Measurements from ENCODE around the gene VSIG10.

VSIG10 gene

DNA sequence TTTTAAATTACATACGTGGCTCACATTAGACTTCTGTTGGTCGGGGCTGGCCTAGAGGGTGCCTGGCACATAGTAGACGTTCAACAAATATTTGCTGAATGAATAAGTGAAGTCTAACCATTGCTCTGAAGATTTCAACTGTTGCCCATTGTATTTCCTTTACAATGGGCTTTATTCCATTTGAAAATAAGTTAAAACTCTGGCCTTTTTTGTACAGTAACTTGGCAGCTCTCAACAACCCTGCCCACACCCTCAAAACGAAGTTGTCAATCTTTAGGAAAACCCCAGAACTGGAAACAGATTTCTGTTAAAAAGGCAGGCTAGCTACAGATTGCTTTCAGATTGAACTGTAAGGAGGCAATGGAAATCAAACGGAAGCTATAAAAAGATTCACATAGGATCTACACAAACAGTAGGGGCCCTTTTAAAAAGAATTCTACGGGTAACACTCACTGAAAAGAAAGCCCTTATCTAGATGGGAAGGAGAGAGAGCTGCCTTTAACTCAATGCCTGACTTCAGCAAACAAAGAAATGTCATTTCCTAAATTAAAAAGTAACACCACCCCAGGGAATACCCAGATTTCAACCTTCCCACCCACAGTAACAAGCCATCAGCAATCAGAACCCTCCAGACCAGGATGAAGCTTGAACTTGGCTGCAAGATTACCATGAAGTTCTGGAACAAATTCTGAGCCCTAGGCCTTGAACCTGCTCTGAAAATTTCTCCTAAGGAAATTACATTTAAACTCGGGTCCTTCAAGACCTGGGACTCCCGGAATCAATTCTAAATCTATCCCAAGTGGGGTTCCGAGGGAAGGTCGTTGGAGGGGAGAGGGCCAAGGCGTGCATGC lies 44.2 kb downstream of the VSIG10 start:
- no peak for DNase-seq (ENCODE audit: low read depth in 2 of 2)

DNA sequence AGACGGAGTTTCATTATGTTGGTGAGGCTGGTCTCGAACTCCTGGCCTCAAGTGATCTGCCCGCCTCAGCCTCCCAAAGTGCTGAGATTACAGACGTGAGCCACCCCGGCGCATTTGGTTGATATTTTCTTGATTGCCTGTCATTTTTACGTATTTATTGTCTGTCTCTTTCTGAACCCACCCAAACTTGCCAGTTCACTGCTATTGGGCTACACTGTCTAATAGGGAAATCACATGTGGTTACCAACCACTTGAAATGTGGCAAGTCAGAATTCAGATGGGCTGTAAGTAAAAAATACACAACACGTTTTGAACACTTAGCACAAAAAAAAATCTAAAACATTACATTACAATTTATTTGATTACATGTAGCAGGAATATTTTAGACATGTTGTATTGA lies 44.9 kb downstream of the VSIG10 start:
- DNase-seq (ENCODE audit: low read depth in 2 of 2): no peak

DNA sequence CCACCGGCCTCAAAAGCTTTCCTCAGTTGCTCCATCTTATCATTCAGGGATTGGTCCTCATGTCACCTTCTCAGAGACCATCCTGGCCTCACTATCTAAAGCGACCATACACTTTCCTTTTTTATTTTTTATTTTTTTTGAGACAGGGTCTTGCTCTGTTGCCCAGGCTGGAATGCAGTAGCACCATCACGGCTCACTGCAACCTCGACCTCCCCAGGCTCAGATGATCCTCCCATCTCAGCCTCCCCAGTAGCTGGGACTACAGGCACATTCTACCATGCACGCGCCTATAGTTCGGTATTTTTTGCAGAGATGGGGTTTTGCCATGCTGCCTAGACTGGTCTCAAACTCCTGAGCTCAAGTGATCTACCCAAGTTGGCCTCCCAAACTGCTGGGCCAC lies 45.6 kb downstream of the VSIG10 start:
- DNase-seq (ENCODE audit: low read depth in 2 of 2): no peak

GRCh38 chr12:118055865-118056773 lies 47.7 kb downstream of the VSIG10 start:
- DNase-seq (ENCODE audit: low read depth in 2 of 2): no peak

- peak; percentile 20 to 25 for DNase-seq (ENCODE audit: low read depth in 2 of 2)
Observed at GRCh38 chr12:118055144-118055557, 48.7 kb downstream of the VSIG10 start.

- no peak for DNase-seq (ENCODE audit: low read depth in 2 of 2)
Observed at GRCh38 chr12:118053071-118053985, 50.5 kb downstream of the VSIG10 start.

- DNase-seq (ENCODE audit: low read depth in 2 of 2): no peak
Observed at GRCh38 chr12:118052324-118053070, 51.3 kb downstream of the VSIG10 start.

DNA sequence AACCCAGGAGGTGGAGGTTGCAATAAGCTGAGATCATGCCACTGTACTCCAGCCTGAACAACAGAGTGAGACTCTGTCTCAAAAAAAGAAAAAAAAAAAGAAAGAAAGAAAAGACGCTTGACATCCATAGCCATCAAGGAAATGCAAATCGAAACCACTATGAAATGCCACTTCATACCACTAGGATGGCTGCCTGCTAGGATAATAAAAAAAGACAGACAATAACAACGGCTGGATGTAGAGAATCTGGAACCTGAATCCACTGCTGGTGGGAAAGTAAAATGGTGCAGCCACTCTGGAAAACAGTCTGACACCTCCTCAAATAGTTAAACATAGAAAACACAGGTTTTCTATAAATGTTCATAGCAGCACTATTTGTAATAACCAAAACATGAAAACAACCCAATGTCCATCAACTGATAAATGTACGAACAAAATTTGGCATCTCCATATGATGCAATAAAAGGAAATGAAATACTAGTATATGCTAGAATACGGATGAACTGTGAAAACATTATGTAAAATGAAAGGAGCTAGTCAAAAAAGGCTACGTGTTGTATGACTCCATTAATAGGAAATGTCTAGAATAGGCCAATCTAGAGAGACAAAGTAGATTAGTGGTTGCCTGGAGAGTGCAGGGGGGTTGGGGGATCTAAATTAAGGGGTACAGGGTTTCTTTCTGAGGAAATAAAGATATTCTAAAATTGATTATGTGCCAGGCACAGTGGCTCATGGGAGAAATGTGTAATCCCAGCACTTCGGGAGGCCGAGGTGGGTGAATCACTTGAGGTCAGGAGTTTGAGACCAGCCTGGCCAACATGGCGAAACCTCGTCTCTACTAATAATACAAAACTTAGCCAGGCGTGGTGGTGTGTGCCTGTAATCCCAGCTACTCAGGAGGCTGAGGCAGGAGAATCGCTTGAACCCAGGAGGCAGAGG lies 52.6 kb downstream of the VSIG10 start:
- no peak for DNase-seq (ENCODE audit: low read depth in 2 of 2)

GRCh38 chr12:118046430-118046829 lies 57.4 kb downstream of the VSIG10 start:
- no peak for DNase-seq (ENCODE audit: low read depth in 2 of 2)

DNA sequence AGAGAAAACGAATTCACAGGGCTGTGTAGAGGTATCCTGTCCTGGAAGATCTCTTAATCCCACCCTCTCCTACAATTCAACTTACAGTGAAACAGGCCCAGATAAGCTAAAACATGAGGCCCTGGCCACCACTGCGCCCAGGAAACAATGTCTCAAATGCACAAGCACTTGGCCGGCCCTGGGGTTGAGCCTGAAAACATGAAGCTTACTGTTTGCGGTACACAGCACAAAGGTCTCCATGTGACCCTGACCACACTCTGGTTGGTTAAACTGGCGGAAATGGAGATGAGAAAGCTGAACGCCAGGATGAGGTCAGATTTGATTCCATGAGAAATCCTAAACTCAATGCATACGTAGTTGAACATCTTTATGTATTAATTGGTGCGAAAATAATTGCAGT lies 59.2 kb downstream of the VSIG10 start:
- no peak for DNase-seq (ENCODE audit: low read depth in 2 of 2)

DNA sequence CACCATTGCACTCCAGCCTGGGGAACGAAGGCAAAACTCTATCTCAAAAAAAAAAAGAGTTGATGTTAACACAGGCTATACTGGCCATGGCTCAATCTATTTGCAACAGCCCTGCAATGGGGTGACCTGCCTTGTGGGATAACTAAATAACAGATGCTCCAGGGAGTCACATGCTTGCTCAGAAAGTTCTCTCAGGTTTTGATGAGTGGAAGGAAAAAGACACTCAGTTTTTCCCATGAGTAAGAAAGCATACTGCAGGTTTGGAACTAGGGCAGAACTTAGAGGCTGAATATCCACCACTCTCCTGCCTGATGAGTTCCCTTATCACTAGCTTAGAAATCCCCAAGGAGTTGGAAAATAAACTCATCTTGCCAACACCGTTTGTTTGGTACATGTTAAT lies 59.7 kb downstream of the VSIG10 start:
- DNase-seq (ENCODE audit: low read depth in 2 of 2): no peak

GRCh38 chr12:118042091-118042490 lies 61.7 kb downstream of the VSIG10 start:
- no peak for DNase-seq (ENCODE audit: low read depth in 2 of 2)

DNA sequence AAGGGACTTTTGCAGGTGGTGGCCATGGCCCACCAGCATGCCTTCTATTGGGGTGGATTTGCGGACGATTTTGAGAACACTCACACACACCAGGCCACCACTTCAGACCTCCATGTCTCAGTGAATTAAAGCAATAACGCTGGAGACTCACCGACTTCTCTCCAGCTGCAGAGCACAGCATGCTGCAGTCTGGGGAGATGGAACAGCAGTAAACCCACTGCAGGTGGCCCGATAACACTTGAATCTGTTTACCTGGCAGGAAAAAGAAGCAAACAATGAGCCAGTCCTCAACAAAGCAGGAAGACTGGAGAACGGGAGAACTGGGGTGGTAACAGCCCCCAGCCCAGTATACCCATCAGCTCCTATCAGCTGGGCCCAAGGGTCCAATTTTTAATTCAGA lies 65.7 kb downstream of the VSIG10 start:
- no peak for DNase-seq (ENCODE audit: low read depth in 2 of 2)

GRCh38 chr12:118036672-118037411 lies 67.0 kb downstream of the VSIG10 start:
- no peak for DNase-seq (ENCODE audit: low read depth in 2 of 2)

DNA sequence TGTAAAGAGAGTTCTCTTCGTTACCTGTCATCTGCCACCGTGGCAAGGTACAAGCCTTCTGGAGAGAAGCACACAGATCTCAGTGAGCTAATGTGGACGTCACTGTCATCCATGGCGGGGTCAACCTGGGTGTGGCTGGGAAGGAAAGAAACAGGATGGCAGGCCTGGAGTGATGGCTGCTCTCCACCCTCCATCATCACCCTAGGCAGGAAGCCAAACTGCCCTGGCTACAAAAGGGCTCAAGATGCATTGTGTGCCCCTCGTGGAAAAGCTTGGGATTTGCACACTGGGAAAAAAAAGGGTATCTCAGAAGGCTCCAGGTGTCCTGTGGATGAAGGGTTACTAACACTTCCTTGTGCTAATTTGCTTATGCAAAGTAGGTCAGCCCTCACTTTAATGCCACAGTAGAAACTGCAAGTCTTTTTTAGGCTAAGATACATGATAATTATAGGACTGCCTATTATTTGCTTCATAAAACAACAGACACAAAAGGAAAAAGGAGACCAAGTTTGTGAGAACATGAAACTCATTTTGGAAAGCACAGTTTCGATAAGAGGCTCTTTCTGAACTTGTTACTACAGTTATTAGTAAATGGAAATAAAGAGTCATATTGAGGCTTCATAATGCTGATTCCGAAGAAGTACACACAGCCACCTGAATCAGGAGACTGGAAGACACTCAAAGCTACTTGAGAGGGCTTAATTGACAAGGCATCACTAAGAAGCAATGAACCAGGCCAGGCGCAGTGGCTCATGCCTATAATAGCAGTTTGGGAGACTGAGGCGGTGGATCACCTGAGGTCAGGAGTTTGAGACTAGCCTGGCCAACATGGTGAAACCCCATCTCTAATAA lies 68.4 kb downstream of the VSIG10 start:
- DNase-seq (ENCODE audit: low read depth in 2 of 2): no peak

GRCh38 chr12:118034429-118035189 lies 69.2 kb downstream of the VSIG10 start:
- no peak for DNase-seq (ENCODE audit: low read depth in 2 of 2)

DNA sequence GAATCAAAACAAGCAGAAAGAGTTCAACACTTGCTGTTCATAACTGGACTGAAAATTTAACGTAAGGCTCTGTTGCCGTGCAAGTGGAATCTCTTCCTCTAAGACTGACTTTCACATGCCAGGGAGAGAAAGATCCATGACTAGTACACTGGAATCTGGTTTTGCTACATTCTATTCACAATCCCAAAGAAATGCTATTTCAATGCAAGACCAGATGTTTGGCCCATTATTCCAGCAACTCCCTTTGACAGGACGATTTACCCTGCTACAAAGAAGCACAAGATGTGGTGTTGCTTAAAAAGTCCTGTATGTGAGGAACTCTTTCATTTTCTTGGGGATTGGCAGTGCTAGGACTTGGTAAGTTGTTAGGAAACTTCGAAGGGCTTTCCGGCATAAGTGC lies 69.9 kb downstream of the VSIG10 start:
- no peak for DNase-seq (ENCODE audit: low read depth in 2 of 2)

Measured in activated CD8-positive, alpha-beta memory T cell treated with anti-CD3 and anti-CD28 coated beads for 4 hours (primary cell).